T-helper 17 cell (primary cell): ENCODE results near the gene TDRD3. TPM values are rescaled to one million over a fixed set of nuclear protein-coding genes. Genes with fewer than 3 reads are reported as not detected.
"Not testable (repeated sequence)": the region's sequence is repeated elsewhere in the genome, so short reads cannot be mapped to it uniquely, and the experiment has no call there.

Experiments
- ATAC-seq: fragments of 150-1000 bp; cut with Tn5 transposase; 2 replicates; pipeline ENCODE4 v1.10.0; 2021; ENCODE audit warnings: mild to moderate bottlenecking, moderate library complexity
- DNase-seq, 3 donors: peaks; one replicate each; pipeline versions ENCODE4 v3.0.0 to v3.0.0-alpha.2; 2020 to 2021
- H3K9me3 ChIP-seq: one replicate; pipeline ENCODE4 v1.7.0; 2013; ENCODE audit warnings: low read length, mild to moderate bottlenecking; ENCODE audit not compliant: control insufficient read depth, poor library complexity, severe bottlenecking
- H3K27ac Mint-ChIP-seq: one replicate; pipeline ENCODE4 v1.8.0; 2022; ENCODE audit warnings: mild to moderate bottlenecking, moderate library complexity, mixed read lengths
- H3K27me3 Mint-ChIP-seq: one replicate; pipeline ENCODE4 v1.8.0; 2022; ENCODE audit warnings: mixed read lengths
- H3K36me3 Mint-ChIP-seq: one replicate; pipeline ENCODE4 v1.8.0; 2022; ENCODE audit warnings: low read depth, mixed read lengths
- H3K4me1 Mint-ChIP-seq: one replicate; pipeline ENCODE4 v1.8.0; 2022; ENCODE audit warnings: mild to moderate bottlenecking, mixed read lengths
- H3K4me3 Mint-ChIP-seq: one replicate; pipeline ENCODE4 v1.8.0; 2022; ENCODE audit warnings: mild to moderate bottlenecking, moderate library complexity, mixed read lengths
- total RNA-seq, 4 donors: library from RNA in 2 of 4; stranded (reverse) in 2 of 4; gene quantifications; one replicate each; pipeline ENCODE4 v1.2.3 and lab custom pipeline; 2022 to 2026

TDRD3 gene
- total RNA-seq, 2 donors from 2014 or later = 25.4 to 27.4 TPM

- not testable (repeated sequence) for H3K9me3 ChIP-seq, ATAC-seq, H3K27me3 Mint-ChIP-seq, H3K36me3 Mint-ChIP-seq, DNase-seq, H3K4me3 Mint-ChIP-seq
- H3K4me1 Mint-ChIP-seq = peaks cover 37% of the 10 kb centered on the region
- H3K27ac Mint-ChIP-seq = peak overlapping the region; percentile 83
Measured at GRCh38 chr13:60409574-60410292, 12.7 kb downstream of the TDRD3 start.

GRCh38 chr13:60410299-60410698 lies 13.3 kb downstream of the TDRD3 start:
- H3K9me3 ChIP-seq = no peaks in the 10 kb centered on the region
- Mint-ChIP-seq H3K4me1 (peaks cover 33% of the 10 kb centered on the region), H3K27ac (peak overlapping the region; percentile 83), H3K36me3 (peaks cover 2% of the 10 kb centered on the region), H3K4me3 (no peak overlapping the region), H3K27me3 (no peaks in the 10 kb centered on the region)
- DNase-seq = no peak
- ATAC-seq = no peak

GRCh38 chr13:60411464-60411863 lies 14.4 kb downstream of the TDRD3 start:
- peaks cover 2% of the 10 kb centered on the region for H3K36me3 Mint-ChIP-seq
- H3K27ac Mint-ChIP-seq = no peak overlapping the region
- no peak for ATAC-seq
- no peak overlapping the region for H3K4me3 Mint-ChIP-seq
- H3K4me1 Mint-ChIP-seq = peaks cover 27% of the 10 kb centered on the region
- H3K27me3 Mint-ChIP-seq = no peaks in the 10 kb centered on the region
- no peak for DNase-seq
- H3K9me3 ChIP-seq = no peaks in the 10 kb centered on the region

- Mint-ChIP-seq H3K4me1 (peaks cover 31% of the 10 kb centered on the region), H3K4me3 (no peak overlapping the region), H3K27ac (no peak overlapping the region), H3K36me3 (peaks cover 2% of the 10 kb centered on the region), H3K27me3 (no peaks in the 10 kb centered on the region)
- DNase-seq (no peak), ATAC-seq (no peak)
- H3K9me3 ChIP-seq = peaks cover 2% of the 10 kb centered on the region
Measured at GRCh38 chr13:60411983-60412382, 15.0 kb downstream of the TDRD3 start.

- Mint-ChIP-seq H3K4me1 (peaks cover 32% of the 10 kb centered on the region), H3K36me3 (peaks cover under 1% of the 10 kb centered on the region), H3K27me3 (no peaks in the 10 kb centered on the region), H3K4me3 (no peak overlapping the region), H3K27ac (no peak overlapping the region)
- peaks cover 2% of the 10 kb centered on the region for H3K9me3 ChIP-seq
- DNase-seq (no peak), ATAC-seq (no peak)
Measured at GRCh38 chr13:60412909-60413616, 16.0 kb downstream of the TDRD3 start.

- H3K27ac Mint-ChIP-seq = no peak overlapping the region
- H3K36me3 Mint-ChIP-seq = no peaks in the 10 kb centered on the region
- H3K27me3 Mint-ChIP-seq = no peaks in the 10 kb centered on the region
- DNase-seq (no peak), ATAC-seq (no peak)
- peaks cover 32% of the 10 kb centered on the region for H3K4me1 Mint-ChIP-seq
- no peak overlapping the region for H3K4me3 Mint-ChIP-seq
- H3K9me3 ChIP-seq = peaks cover 2% of the 10 kb centered on the region
Measured at GRCh38 chr13:60414177-60414576, 17.2 kb downstream of the TDRD3 start.

- H3K36me3 Mint-ChIP-seq = no peaks in the 10 kb centered on the region
Measured at GRCh38 chr13:60417734-60418133, 20.7 kb downstream of the TDRD3 start.

GRCh38 chr13:60418954-60419353 lies 21.9 kb downstream of the TDRD3 start:
- no peaks in the 10 kb centered on the region for H3K36me3 Mint-ChIP-seq
- no peaks in the 10 kb centered on the region for H3K27me3 Mint-ChIP-seq
- peaks cover 2% of the 10 kb centered on the region for H3K9me3 ChIP-seq
- H3K4me1 Mint-ChIP-seq = peaks cover 15% of the 10 kb centered on the region
- DNase-seq (no peak), ATAC-seq (no peak)
- peak overlapping the region; percentile 55 for H3K4me3 Mint-ChIP-seq
- no peak overlapping the region for H3K27ac Mint-ChIP-seq

More at GRCh38 chr13:60417734-60418133, 20.7 kb downstream of the TDRD3 start:
- H3K27ac Mint-ChIP-seq = no peak overlapping the region
- ATAC-seq (no peak), DNase-seq (no peak)
- H3K4me3 Mint-ChIP-seq = no peak overlapping the region
- no peaks in the 10 kb centered on the region for H3K27me3 Mint-ChIP-seq
- peaks cover 17% of the 10 kb centered on the region for H3K4me1 Mint-ChIP-seq
- peaks cover 2% of the 10 kb centered on the region for H3K9me3 ChIP-seq

GRCh38 chr13:60425332-60425731 lies 28.3 kb downstream of the TDRD3 start:
- Mint-ChIP-seq H3K4me1 (peaks cover 23% of the 10 kb centered on the region), H3K27me3 (no peaks in the 10 kb centered on the region), H3K4me3 (no peak overlapping the region), H3K27ac (no peak overlapping the region), H3K36me3 (no peaks in the 10 kb centered on the region)
- no peak for ATAC-seq
- no peak for DNase-seq
- H3K9me3 ChIP-seq = no peaks in the 10 kb centered on the region

- Mint-ChIP-seq H3K4me3 (no peak overlapping the region), H3K27me3 (no peaks in the 10 kb centered on the region)
- ATAC-seq = no peak
Measured at GRCh38 chr13:60426075-60426474, 29.1 kb downstream of the TDRD3 start.

GRCh38 chr13:60427285-60427684 lies 30.3 kb downstream of the TDRD3 start:
- DNase-seq = no peak

More at GRCh38 chr13:60426075-60426474, 29.1 kb downstream of the TDRD3 start:
- H3K9me3 ChIP-seq = no peaks in the 10 kb centered on the region
- Mint-ChIP-seq H3K36me3 (no peaks in the 10 kb centered on the region), H3K27ac (peak overlapping the region; percentile 74), H3K4me1 (peaks cover 23% of the 10 kb centered on the region)
- DNase-seq = no peak

GRCh38 chr13:60431108-60431700 lies 34.2 kb downstream of the TDRD3 start:
- Mint-ChIP-seq H3K36me3 (no peaks in the 10 kb centered on the region), H3K27me3 (no peaks in the 10 kb centered on the region), H3K4me3 (no peak overlapping the region), H3K27ac (no peak overlapping the region), H3K4me1 (peaks cover 21% of the 10 kb centered on the region)
- H3K9me3 ChIP-seq = no peaks in the 10 kb centered on the region
- ATAC-seq (peak; percentile 77), DNase-seq (no peak)

More at GRCh38 chr13:60427285-60427684, 30.3 kb downstream of the TDRD3 start:
- H3K27ac Mint-ChIP-seq = peak overlapping the region; percentile 89
- ATAC-seq = peak; percentile 41
- peaks cover 23% of the 10 kb centered on the region for H3K4me1 Mint-ChIP-seq
- H3K27me3 Mint-ChIP-seq = no peaks in the 10 kb centered on the region
- no peaks in the 10 kb centered on the region for H3K36me3 Mint-ChIP-seq
- peak overlapping the region; percentile 74 for H3K4me3 Mint-ChIP-seq
- no peaks in the 10 kb centered on the region for H3K9me3 ChIP-seq

GRCh38 chr13:60433505-60433904 lies 36.5 kb downstream of the TDRD3 start:
- DNase-seq (no peak), ATAC-seq (no peak)
- no peaks in the 10 kb centered on the region for H3K27me3 Mint-ChIP-seq
- H3K4me3 Mint-ChIP-seq = no peak overlapping the region
- H3K27ac Mint-ChIP-seq = no peak overlapping the region
- peaks cover 3% of the 10 kb centered on the region for H3K36me3 Mint-ChIP-seq
- H3K4me1 Mint-ChIP-seq = peaks cover 20% of the 10 kb centered on the region
- no peaks in the 10 kb centered on the region for H3K9me3 ChIP-seq
